AG09309 (cell line): Measurements from ENCODE around the gene TMEM121B.

Experiments used
- DNase-seq: peaks from one replicate; pipeline ENCODE4 v3.0.0-alpha.2; 2010; ENCODE audit warnings: low read depth
- H3K4me3 ChIP-seq: 2 replicates; pipeline ENCODE4 v1.5.1; 2011; ENCODE audit warnings: mild to moderate bottlenecking, low read depth, low read length, moderate library complexity; ENCODE audit not compliant: control insufficient read depth
- CTCF ChIP-seq: IDR thresholded peaks from 2 replicates; pipeline ENCODE4 v1.5.1; 2011; ENCODE audit warnings: mild to moderate bottlenecking, low read depth, low read length, inconsistent platforms; ENCODE audit not compliant: insufficient read depth, control insufficient read depth; ENCODE audit errors: missing control alignments

The TMEM121B gene

GRCh38 chr22:17132112-17132511 is 11.0 kb upstream of the TMEM121B start:
- H3K4me3 ChIP-seq, result no peak overlapping the region

GRCh38 chr22:17131686-17132085 is 10.5 kb upstream of the TMEM121B start:
- DNase-seq, result no peak
- no peak for TF ChIP-seq CTCF
- H3K4me3 ChIP-seq, result no peak overlapping the region

More at GRCh38 chr22:17132112-17132511, 11.0 kb upstream of the TMEM121B start:
- no peak for TF ChIP-seq CTCF
- DNase-seq, result no peak

- no peak overlapping the region for H3K4me3 ChIP-seq
- no peak for DNase-seq
- TF ChIP-seq CTCF, result no peak
Measured at GRCh38 chr22:17130199-17130598, 9.0 kb upstream of the TMEM121B start.

GRCh38 chr22:17120711-17121232 is 388 bp downstream of the TMEM121B start:
- TF ChIP-seq CTCF, result no peak
- H3K4me3 ChIP-seq, result peak overlapping the region; percentile 10
- DNase-seq, result no peak

GRCh38 chr22:17120281-17120680 is 879 bp downstream of the TMEM121B start:
- no peak overlapping the region for H3K4me3 ChIP-seq
- DNase-seq, result no peak
- TF ChIP-seq CTCF, result no peak

- no peak for TF ChIP-seq CTCF
- DNase-seq, result no peak
- no peak overlapping the region for H3K4me3 ChIP-seq
Measured at GRCh38 chr22:17119481-17120202, 1.5 kb downstream of the TMEM121B start.
